Upper lobe of left lung (tissue), 6 donors: ENCODE measurements around the gene ATP6V1A. TPM values are rescaled to one million over a fixed set of nuclear protein-coding genes. Genes with fewer than 3 reads are reported as not detected.

Source experiments
- ATAC-seq, 2 donors: fragments of 200-7000 bp; cut with Tn5 transposase; one replicate each; pipeline ENCODE4 v1.9.1; 2022; ENCODE audit warnings: mild to moderate bottlenecking in 2 of 2, moderate library complexity in 2 of 2; ENCODE audit not compliant: low FRiP score in 2 of 2
- DNase-seq, 2 donors: peaks; one replicate each; pipeline ENCODE4 v3.0.0-alpha.2; 2019 to 2020
- H3K27ac ChIP-seq, 4 donors: fragments of 200-600 bp; sonication (generic); one replicate each; pipeline ENCODE4 v1.5.1; 2016 to 2019
- H3K27me3 ChIP-seq, 4 donors: fragments of 200-600 bp; sonication (generic); one replicate each; pipeline ENCODE4 v1.5.1; 2017 to 2019
- H3K36me3 ChIP-seq, 4 donors: fragments of 200-600 bp; sonication (generic); one replicate each; pipeline ENCODE4 v1.5.1; 2016 to 2019
- H3K4me1 ChIP-seq, 4 donors: fragments of 200-600 bp; sonication (generic); one replicate each; pipeline ENCODE4 v1.5.1; 2018 to 2019
- H3K4me3 ChIP-seq, 4 donors: fragments of 200-600 bp; sonication (generic); one replicate each; pipeline ENCODE4 v1.5.1; 2017 to 2019; ENCODE audit warnings: mild to moderate bottlenecking in 2 of 4, moderate library complexity in 1 of 4
- H3K9me3 ChIP-seq, 4 donors: fragments of 200-600 bp; sonication (generic); one replicate each; pipeline ENCODE4 v1.5.1; 2018 to 2019
- CTCF ChIP-seq, 6 experiments: fragments of 450-650 bp in 4 of 6; fragments of 200-600 bp in 2 of 6; sonication (generic) in 2 of 6; IDR thresholded peaks; one replicate each; pipeline ENCODE4 v1.5.1; 2016 to 2019; ENCODE audit warnings: antibody characterized with exemption in 6 of 6
- EP300 ChIP-seq, 4 donors: sonication (generic); formaldehyde crosslinking; IDR thresholded peaks; one replicate each; pipeline ENCODE4 v1.5.1; 2017; ENCODE audit warnings: antibody characterized with exemption in 4 of 4, control low read depth in 2 of 4
- POLR2A ChIP-seq, 4 donors: fragments of 450-650 bp; IDR thresholded peaks; one replicate each; pipeline ENCODE4 v1.5.1; 2016 to 2017; ENCODE audit warnings: antibody characterized with exemption in 4 of 4, mild to moderate bottlenecking in 2 of 4
- POLR2AphosphoS5 ChIP-seq, 2 donors: sonication (generic); formaldehyde crosslinking; IDR thresholded peaks; one replicate each; pipeline ENCODE4 v1.5.1; 2017; ENCODE audit warnings: antibody characterized with exemption in 2 of 2
- WGBS, 2 donors: methylation state at CpG; one replicate each; pipeline ENCODE4 v1.1.5; 2017 to 2018; 5-methylcytosine and 5-hydroxymethylcytosine counted together
- total RNA-seq, 6 donors: library from RNA; depleted of rRNA in 4 of 6; stranded (reverse); fragments of >200 nt in 4 of 6; gene quantifications; one replicate each; pipeline versions ENCODE4 v1.1.0 to v1.2.1, GENCODE V29; 2016 to 2021
- donor health status: DM: no; HTN: no; CAD: no; lungs with moderate emphysema.
- donor health status: DM: no; HTN: yes; CAD: no; lungs with severe emphysema.

The ATP6V1A gene
- total RNA-seq, 6 donors from 2014 or later: 17.9 to 94.8 (median 66.6) TPM

GRCh38 chr3:113802795-113803455 lies 56.1 kb downstream of the ATP6V1A start:
- no peak overlapping the region for H3K27ac ChIP-seq
- H3K36me3 ChIP-seq: peaks cover 13 to 91% (median 64%) of the 10 kb centered on the region in 4 donors

GRCh38 chr3:113804661-113805060 lies 57.8 kb downstream of the ATP6V1A start:
- H3K27me3 ChIP-seq: no peaks in the 10 kb centered on the region
- TF ChIP-seq CTCF (IDR thresholded peaks at IDR 0.05): no peak
- no peak for TF ChIP-seq POLR2AphosphoS5 (IDR thresholded peaks at IDR 0.05)
- TF ChIP-seq EP300 (IDR thresholded peaks at IDR 0.05): no peak
- TF ChIP-seq POLR2A (IDR thresholded peaks at IDR 0.05): no peak
- WGBS, 2 donors: 85 to 94% methylated on average over 4 of the region's 4 CpGs
- H3K4me1 ChIP-seq: no peaks in the 10 kb centered on the region
- DNase-seq: no peak
- H3K9me3 ChIP-seq: no peaks in the 10 kb centered on the region
- H3K4me3 ChIP-seq: no peak overlapping the region
- H3K27ac ChIP-seq: no peak overlapping the region
- ATAC-seq: no peak
- peaks cover 13 to 88% (median 52%) of the 10 kb centered on the region in 4 donors for H3K36me3 ChIP-seq

More at GRCh38 chr3:113802795-113803455, 56.1 kb downstream of the ATP6V1A start:
- Histone ChIP-seq H3K9me3 (no peaks in the 10 kb centered on the region), H3K4me3 (no peak overlapping the region), H3K27me3 (no peaks in the 10 kb centered on the region), H3K4me1 (no peaks in the 10 kb centered on the region)
- 96 to 97% methylated on average over 3 of the region's 3 CpGs for WGBS, 2 donors
- DNase-seq: no peak
- no peak for ATAC-seq
- TF ChIP-seq EP300 (IDR thresholded peaks at IDR 0.05) (no peak), CTCF (IDR thresholded peaks at IDR 0.05) (no peak), POLR2AphosphoS5 (IDR thresholded peaks at IDR 0.05) (no peak), POLR2A (IDR thresholded peaks at IDR 0.05) (no peak)

- Histone ChIP-seq H3K4me3 (no peak overlapping the region), H3K27me3 (no peaks in the 10 kb centered on the region), H3K9me3 (no peaks in the 10 kb centered on the region), H3K36me3 (peaks cover 13 to 88% (median 51%) of the 10 kb centered on the region in 4 donors), H3K27ac (no peak overlapping the region), H3K4me1 (no peaks in the 10 kb centered on the region)
- ATAC-seq (no peak), DNase-seq (no peak)
- no peak for TF ChIP-seq POLR2AphosphoS5 (IDR thresholded peaks at IDR 0.05)
- TF ChIP-seq CTCF (IDR thresholded peaks at IDR 0.05): no peak
- TF ChIP-seq EP300 (IDR thresholded peaks at IDR 0.05): no peak
- no peak for TF ChIP-seq POLR2A (IDR thresholded peaks at IDR 0.05)
- WGBS, 2 donors: 97% methylated on average over 3 of the region's 3 CpGs
Observed at GRCh38 chr3:113805249-113805648, 58.4 kb downstream of the ATP6V1A start.

- DNase-seq (no peak), ATAC-seq (no peak)
- TF ChIP-seq CTCF (IDR thresholded peaks at IDR 0.05): no peak
- no peak for TF ChIP-seq POLR2AphosphoS5 (IDR thresholded peaks at IDR 0.05)
- 92 to 93% methylated on average over 3 of the region's 3 CpGs for whole genome bisulfite sequencing, 2 donors
- Histone ChIP-seq H3K36me3 (peaks cover 0 to 33% (median 8%) of the 10 kb centered on the region in 4 donors), H3K4me1 (no peaks in the 10 kb centered on the region), H3K9me3 (no peaks in the 10 kb centered on the region), H3K27ac (no peak overlapping the region), H3K27me3 (no peaks in the 10 kb centered on the region), H3K4me3 (no peak overlapping the region)
Observed at GRCh38 chr3:113812854-113813253, 66.0 kb downstream of the ATP6V1A start.

GRCh38 chr3:113819866-113820265 lies 73.0 kb downstream of the ATP6V1A start:
- Histone ChIP-seq H3K36me3 (no peaks in the 10 kb centered on the region), H3K9me3 (no peaks in the 10 kb centered on the region), H3K4me1 (no peaks in the 10 kb centered on the region), H3K27ac (no peak overlapping the region), H3K27me3 (no peaks in the 10 kb centered on the region), H3K4me3 (no peak overlapping the region)
- no peak for TF ChIP-seq CTCF (IDR thresholded peaks at IDR 0.05)
- ATAC-seq: no peak
- no peak for DNase-seq
- 67 to 85% methylated on average over 3 of the region's 3 CpGs for WGBS, 2 donors
